MG63 (cell line): ENCODE data around the gene TBCD. TPM values are rescaled to one million over a fixed set of nuclear protein-coding genes. Genes with fewer than 3 reads are reported as not detected.
"Not testable (repeated sequence)": the region's sequence is repeated elsewhere in the genome, so short reads cannot be mapped to it uniquely, and the experiment has no call there.

Source experiments
- DNase-seq: peaks from one replicate; pipeline ENCODE4 v3.0.0-alpha.2; 2020
- H3K27me3 ChIP-seq: fragments of 250-450 bp; sonication (Bioruptor Pico); 2 replicates; pipeline ENCODE4 v1.5.1; 2020; ENCODE audit warnings: mild to moderate bottlenecking, moderate library complexity
- H3K36me3 ChIP-seq: fragments of 250-450 bp; sonication (Bioruptor Pico); 2 replicates; pipeline ENCODE4 v1.5.1; 2020; ENCODE audit warnings: mild to moderate bottlenecking, moderate library complexity
- H3K4me3 ChIP-seq: fragments of 250-450 bp; sonication (Bioruptor Pico); 2 replicates; pipeline ENCODE4 v1.5.1; 2020; ENCODE audit warnings: mild to moderate bottlenecking, moderate library complexity
- H3K9me3 ChIP-seq: fragments of 250-450 bp; sonication (Bioruptor Pico); 2 replicates; pipeline ENCODE4 v1.5.1; 2020; ENCODE audit warnings: mild to moderate bottlenecking, moderate library complexity
- total RNA-seq: library from RNA; depleted of rRNA; stranded (reverse); fragments of >200 nt; shearing (Covaris generic); gene quantifications from 2 replicates; pipeline ENCODE4 v1.2.3, GENCODE V29; 2014; ENCODE audit warnings: low replicate concordance

TBCD gene
- total RNA-seq, 1 experiment from 2014 or later = 73.6 TPM

DNA sequence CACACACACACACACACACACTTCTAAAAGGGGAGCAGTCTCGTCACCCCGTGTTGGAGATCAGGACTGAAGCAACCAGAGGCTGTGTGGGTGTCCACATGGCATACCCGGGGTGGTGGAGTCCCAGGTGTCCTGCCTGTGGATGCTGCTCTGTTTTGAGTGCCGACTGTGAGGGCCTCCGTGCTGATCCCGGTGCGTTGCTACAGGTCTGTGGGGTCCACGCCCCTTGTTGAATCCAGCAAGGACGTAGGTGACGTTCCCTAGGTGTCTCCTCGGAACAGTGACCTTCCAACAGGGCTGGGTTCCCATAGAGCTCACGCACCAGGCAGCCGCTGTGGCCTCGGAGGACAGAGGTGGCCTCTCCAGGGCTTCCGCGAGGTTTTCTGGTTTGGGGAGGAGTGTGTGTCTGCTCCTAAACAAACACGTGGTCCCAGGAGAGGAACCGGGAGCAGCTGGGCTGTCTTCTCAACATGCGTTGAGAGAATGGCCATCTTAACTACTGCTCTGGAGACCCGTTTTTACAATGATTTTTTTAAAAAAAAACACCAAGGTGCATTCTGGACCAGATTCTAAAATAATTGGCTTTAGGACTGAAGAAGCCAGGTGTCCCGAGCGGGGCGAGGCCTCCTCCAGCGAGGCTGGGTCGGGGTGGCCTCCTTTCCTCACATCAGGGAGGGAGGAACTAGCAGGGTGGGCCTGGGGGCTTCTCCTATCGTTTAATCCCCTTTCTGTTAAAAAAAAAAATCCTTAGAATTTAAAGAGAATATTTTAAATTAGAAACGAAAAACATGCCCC lies 188.6 kb downstream of the TBCD start:
- peaks cover 53% of the 10 kb centered on the region for H3K36me3 ChIP-seq
- no peak for DNase-seq
- H3K4me3 ChIP-seq = no peak overlapping the region
- H3K9me3 ChIP-seq = peaks cover 23% of the 10 kb centered on the region
- H3K27me3 ChIP-seq = no peaks in the 10 kb centered on the region

DNA sequence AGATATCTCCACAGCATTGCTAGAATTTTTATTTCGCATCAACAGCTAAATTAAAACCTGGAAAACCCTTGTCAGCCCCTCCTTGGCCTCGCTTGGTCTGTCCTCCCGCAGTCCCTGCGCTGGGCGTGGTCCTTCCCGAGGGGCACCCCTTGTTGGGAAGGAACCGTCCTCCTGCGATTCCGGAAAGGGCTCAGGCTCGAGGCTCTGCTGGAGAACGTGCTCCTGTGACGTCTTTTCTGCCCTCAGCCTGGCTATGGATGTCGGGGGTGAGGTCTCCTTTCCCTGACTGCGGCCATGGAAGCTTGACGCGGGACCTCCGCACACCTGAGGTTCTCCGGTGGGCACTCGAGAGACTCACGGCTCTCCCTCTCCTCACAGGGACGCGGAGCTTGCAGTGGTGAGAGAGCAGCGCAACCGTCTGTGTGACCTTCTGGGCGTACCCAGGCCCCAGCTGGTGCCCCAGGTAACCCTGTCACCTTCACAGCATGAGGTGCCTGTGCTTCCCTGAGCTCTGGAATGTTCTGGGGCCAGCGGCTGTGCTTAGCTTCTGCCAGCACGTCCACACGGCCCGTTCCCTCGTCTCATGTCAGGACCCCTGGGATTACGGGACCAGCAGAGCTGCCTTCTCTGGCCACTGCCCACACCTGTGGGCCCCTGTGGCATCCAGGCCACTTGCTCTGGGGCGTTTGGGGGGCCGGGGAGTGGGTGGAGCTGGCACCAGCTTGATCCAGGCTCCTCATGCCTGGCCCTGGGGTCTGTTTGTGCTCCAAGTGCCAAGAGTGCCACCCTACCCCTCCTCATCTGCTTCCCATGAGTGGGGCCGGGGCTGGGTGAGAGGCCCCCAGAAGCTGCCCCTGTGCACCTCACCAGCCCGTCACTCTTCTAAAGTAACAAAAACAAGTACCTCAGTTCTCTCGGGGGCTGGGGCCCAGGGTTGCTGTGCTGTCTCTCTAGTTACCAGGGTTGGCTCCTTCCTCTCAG lies 189.4 kb downstream of the TBCD start:
- DNase-seq = no peak
- Histone ChIP-seq H3K9me3 (peaks cover 30% of the 10 kb centered on the region), H3K36me3 (peaks cover 61% of the 10 kb centered on the region)

DNA sequence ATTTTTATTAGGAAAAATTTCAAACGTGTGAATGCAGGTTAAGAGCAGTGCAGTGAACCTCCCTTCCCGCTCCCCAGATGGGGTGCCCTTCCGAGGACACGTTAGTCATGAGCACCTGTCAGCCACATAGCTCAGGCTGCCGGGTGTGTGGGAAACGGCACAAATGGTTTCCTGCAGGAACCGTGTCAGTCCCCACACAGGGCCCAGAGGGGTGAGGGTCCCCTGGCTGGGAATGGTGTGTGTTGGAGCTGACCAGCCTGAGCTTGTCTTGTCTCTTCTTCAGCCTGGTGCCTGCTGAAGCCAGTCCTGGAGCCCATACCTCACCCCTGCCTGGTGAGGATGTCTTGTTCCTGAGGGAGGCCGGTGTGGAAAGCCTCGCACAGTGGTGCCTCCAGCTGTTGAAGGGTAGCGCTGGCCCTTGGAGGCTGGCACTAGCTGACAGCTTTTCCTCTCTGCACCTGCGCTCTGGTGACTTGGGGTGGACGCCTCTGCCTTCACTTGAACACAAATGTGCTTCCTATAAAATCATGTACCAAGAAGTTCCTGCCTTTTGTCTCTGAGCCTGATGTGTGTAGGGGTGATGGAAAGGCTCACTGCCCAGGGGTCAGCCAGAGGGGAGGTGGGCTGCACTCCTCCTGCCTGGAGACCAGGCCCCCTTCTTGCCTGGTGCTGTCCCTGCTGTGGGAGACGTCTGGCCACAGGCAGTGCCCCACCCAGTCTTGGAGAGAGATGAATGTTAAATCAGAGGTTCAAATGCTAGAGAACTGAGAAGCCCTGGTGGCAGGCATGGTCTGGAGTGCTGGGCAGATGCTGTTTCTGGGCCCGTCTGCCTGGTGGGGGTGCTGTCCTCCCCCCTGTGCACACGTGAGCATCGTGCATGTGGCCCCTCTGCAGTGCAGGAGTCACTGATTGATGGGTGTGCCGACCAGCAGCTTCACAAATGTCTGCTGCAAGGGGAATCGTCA lies 190.6 kb downstream of the TBCD start:
- H3K36me3 ChIP-seq = peaks cover 62% of the 10 kb centered on the region
- no peak overlapping the region for H3K4me3 ChIP-seq
- no peaks in the 10 kb centered on the region for H3K27me3 ChIP-seq
- H3K9me3 ChIP-seq = peaks cover 39% of the 10 kb centered on the region
- no peak for DNase-seq

More for the DNA sequence above, 189.4 kb downstream of the TBCD start:
- no peaks in the 10 kb centered on the region for H3K27me3 ChIP-seq
- H3K4me3 ChIP-seq = no peak overlapping the region

DNA sequence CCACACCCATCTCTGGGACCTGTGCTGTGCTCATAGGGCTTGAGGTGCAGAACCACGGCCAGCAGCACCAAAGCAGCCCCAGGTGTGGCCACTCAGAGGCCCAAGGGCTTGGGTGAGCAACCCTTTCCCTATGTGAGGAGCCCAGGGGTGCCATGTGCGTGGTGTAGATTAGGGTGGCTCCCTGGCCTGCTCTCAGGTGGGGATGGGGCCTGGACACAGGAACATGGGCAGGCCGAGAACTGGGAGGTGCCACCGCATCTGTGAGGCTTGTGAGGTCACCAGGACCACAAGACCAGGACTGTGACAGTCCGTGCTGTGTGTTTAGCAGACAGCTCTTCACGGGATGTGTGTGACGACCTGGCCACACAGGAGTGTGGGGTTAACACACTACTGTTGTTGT lies 191.5 kb downstream of the TBCD start:
- no peaks in the 10 kb centered on the region for H3K27me3 ChIP-seq
- H3K9me3 ChIP-seq = peaks cover 41% of the 10 kb centered on the region
- H3K36me3 ChIP-seq = peaks cover 61% of the 10 kb centered on the region
- no peak for DNase-seq
- no peak overlapping the region for H3K4me3 ChIP-seq

DNA sequence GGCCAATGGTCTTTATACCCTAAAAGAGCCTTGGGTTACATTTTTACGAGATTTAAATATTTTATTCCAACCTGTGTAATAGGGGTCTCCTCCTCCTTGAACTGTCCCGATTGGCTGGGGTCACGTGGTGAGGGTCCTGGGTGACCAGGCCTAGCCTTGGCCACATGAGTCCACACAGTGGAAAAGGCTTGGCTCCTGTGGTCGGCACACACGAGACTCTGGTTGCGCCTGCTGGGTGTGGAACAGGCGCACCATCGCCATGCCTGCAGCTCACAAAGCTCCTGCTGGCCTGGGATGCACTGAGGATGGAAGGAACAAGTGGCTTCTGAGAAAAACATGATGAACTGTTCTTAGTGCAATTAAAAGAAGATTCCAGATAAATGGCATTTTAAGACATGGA lies 191.9 kb downstream of the TBCD start:
- no peaks in the 10 kb centered on the region for H3K27me3 ChIP-seq
- H3K36me3 ChIP-seq = peaks cover 60% of the 10 kb centered on the region
- DNase-seq = no peak
- H3K4me3 ChIP-seq = no peak overlapping the region
- peaks cover 44% of the 10 kb centered on the region for H3K9me3 ChIP-seq

DNA sequence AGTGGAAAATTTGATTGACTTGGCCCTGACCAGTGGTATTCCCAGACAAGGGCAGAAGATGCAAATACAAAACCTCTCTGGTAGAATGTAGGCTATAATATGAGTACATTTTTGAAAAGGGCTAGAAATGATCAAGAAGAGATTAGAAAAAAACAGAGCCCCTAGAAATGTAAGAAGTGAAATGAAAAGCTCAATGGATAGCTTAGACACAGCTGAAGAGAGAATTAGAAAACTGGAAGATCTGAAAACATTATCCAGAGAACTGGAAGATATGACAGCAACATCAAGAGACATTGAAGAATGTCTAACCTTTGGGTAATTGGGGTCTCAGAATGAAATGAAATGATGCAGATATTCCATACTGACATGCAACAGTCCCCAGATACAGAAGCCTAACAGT lies 193.1 kb downstream of the TBCD start:
- H3K36me3 ChIP-seq = peaks cover 71% of the 10 kb centered on the region
- H3K4me3 ChIP-seq = no peak overlapping the region
- H3K27me3 ChIP-seq = no peaks in the 10 kb centered on the region
- DNase-seq = no peak
- H3K9me3 ChIP-seq = peaks cover 51% of the 10 kb centered on the region

DNA sequence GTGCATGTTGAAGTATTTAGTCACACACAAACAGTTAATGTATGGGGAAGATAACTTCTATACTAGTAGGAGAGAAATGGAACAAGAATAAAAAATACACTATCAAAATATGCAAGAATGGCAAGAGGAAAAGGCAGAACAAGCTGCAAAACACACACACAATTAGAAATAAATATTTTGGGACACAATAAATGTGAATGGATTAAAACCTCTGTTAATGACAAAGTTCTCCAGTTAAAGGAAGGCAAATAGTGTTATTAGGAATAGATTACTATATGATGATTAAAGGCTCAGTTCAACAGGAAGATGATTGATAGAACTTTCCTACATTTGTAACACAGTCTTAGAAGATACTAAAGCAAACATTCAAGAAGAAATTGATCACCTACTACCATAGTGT lies 194.2 kb downstream of the TBCD start:
- Histone ChIP-seq H3K4me3 (no peak overlapping the region), H3K27me3 (no peaks in the 10 kb centered on the region), H3K9me3 (peaks cover 55% of the 10 kb centered on the region), H3K36me3 (peaks cover 75% of the 10 kb centered on the region)
- DNase-seq = no peak

DNA sequence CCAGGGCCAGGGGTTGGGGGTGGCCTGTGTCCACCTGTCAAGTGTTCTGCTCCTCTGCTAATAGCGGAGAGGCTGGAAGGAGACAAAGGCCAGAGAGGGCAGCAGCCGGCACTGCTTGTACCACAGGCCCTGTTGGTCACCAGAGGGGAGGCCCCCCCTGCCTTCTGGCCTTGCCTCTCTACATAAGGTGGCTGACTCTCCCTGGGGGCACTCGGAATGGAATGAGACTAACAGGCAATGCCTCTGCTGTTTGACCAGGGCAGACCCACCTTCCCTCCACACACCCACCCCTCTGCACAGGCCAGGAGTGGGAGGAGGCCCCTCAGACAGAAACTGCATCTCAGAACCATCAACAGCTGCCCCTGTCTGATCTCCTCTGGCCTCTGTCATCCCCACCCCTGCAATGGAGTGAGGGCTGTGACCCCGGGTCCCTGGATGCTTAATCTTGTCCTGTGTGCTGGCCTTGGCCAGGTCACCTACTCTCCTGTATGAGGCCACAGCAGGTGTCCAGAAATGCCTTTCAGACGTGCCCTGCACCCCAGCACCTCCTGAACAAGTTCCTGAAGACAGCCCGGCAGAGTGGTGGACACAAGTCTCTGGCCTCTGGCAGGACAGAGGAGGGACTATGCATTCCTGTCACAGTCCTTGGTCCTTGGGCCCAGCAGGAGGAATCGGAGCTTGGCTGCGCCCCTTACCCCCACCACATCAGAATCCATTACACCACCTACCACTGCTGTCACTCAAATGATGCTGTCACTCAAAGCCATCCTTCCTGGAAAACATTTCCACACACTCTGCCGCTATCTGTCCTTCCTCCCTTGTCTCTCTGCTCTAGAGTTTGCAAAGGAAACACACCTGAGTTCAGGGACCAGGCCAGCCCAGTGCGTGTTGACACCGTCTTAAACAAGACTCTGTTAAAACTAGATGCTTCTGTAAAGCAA lies 195.5 kb downstream of the TBCD start:
- Histone ChIP-seq H3K4me3 (no peak overlapping the region), H3K27me3 (no peaks in the 10 kb centered on the region), H3K9me3 (peaks cover 64% of the 10 kb centered on the region), H3K36me3 (peaks cover 65% of the 10 kb centered on the region)
- DNase-seq = no peak

DNA sequence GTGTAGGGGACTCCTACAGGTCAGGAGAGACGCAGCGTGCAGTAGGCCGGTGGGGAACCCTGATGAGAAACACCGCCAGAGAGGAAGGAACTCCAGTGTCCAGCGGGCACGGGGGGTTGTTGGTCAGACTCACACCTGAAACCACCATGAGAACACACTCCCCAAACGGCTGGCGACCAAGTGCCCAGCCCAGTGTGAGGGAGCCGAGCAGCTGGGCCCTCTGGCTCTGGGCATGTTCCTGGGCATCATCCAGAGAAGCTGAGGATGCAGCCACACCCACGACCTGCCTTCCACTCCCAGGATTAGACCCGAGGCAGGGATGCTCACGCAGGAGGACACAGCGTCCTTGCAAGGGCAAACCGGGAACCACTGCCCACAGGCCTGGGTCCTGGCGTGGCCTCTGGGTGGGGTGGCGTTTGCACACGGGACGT lies 196.2 kb downstream of the TBCD start:
- no peaks in the 10 kb centered on the region for H3K27me3 ChIP-seq
- DNase-seq = no peak
- H3K4me3 ChIP-seq = no peak overlapping the region
- peaks cover 69% of the 10 kb centered on the region for H3K9me3 ChIP-seq
- peaks cover 59% of the 10 kb centered on the region for H3K36me3 ChIP-seq

DNA sequence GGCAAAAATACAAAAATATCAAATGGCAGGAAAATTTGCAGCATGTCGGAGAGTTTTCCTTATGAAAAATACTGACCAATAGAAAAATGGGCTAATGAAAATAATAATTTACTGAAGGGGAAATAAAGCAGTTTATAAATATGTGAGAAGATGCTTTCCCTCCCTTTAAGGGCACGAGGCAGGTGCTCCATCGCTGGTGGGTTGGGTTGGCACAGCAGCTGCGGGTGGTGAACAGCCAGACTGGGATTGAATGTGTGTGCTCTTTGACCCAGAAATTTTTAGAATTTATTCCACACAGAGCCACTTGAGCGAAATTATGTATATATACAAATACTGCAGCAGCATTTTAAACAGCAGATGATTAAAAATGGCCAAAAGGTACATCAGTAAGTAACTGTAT lies 197.1 kb downstream of the TBCD start:
- DNase-seq = no peak
- Histone ChIP-seq H3K36me3 (peaks cover 50% of the 10 kb centered on the region), H3K9me3 (peaks cover 62% of the 10 kb centered on the region), H3K4me3 (no peak overlapping the region), H3K27me3 (no peaks in the 10 kb centered on the region)

DNA sequence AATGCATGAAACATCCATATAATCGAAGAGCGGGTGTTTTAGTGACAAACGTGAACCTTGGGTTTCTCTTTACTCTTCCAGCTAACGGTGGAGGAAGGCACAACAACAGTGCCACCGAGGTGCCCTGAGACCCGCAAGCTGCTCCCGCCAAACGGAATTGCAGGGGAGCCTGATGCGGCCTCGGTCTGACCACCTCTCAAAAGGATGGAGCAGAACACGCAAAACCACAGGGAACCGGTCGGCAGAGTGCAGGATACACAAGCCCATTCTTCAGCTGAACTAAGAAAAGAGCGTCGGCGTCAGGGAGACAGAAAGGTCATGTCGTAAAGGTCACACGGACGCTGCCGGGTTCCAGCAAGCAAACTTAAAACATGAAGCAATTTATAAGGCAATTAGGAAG lies 197.5 kb downstream of the TBCD start:
- H3K9me3 ChIP-seq = peaks cover 58% of the 10 kb centered on the region
- H3K4me3 ChIP-seq = no peak overlapping the region
- H3K27me3 ChIP-seq = no peaks in the 10 kb centered on the region
- H3K36me3 ChIP-seq = peaks cover 46% of the 10 kb centered on the region
- DNase-seq = no peak

DNA sequence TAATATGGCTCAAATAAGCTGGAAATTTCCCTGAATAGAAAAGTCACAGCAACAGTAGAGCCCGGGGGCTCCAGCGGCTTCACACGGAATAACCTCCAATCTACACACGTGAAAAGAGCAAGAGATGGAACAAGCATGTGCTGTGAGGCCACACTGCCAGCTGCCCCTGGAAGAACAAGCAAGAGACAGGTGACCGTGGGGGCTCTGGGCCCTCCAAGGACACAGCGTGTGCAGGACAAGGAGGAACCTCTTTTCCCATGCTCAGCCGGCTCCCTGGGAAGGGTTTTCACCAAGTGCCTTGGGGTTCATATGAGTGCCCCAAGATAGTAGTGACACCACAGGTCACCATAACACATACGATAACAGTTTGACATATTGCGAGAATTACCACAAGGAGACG lies 198.1 kb downstream of the TBCD start:
- no peak for DNase-seq
- Histone ChIP-seq H3K36me3 (peaks cover 40% of the 10 kb centered on the region), H3K27me3 (no peaks in the 10 kb centered on the region), H3K4me3 (no peak overlapping the region), H3K9me3 (peaks cover 57% of the 10 kb centered on the region)

DNA sequence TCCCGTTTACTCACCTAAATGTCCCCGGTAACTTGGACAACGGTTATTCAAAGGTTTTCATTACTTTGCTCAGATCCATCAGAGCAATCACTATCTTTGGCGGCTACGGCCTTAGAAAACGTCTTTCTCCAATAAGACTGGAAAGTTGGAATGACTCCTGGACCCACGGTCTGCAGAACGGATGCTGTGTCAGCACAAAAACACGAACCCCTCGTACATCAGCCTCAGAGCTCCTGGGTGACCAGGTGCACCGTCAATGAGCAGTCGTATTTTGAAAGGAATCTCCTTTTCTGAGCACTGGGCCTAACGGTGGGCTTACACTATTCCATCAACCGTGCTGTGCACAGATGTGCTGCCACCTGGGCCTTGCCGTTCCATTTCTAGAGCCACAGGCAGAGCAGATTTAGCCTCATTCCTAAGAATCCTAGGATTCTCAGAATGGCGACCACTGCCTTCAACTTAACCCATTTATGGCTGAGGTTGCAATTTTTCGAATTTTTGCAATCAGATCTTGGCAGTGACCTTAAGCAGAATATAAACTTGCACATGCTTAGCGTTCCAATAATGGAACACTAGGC lies 198.7 kb downstream of the TBCD start:
- no peaks in the 10 kb centered on the region for H3K27me3 ChIP-seq
- peaks cover 55% of the 10 kb centered on the region for H3K9me3 ChIP-seq
- DNase-seq = no peak
- H3K36me3 ChIP-seq = peaks cover 34% of the 10 kb centered on the region
- no peak overlapping the region for H3K4me3 ChIP-seq

DNA sequence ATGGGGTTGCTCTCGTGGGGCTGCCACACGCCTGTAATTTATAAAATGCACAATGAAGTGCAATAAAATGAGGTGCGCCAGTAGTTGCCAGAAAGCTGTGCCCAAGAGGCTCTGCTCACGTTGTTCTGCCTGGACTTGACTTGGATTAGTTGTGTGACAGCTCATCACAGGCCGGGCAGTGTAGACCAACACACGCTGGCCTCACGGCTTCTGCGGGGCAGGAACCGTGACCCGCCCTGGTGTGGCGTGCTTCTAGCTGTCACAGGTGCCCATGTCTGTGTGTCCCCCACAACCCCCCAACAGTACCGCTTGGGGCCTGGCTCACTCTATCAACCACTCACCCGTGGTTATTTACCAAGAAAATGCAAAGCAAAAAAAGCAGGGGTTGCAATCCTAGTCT lies 200.2 kb downstream of the TBCD start:
- Histone ChIP-seq H3K4me3 (no peak overlapping the region), H3K27me3 (no peaks in the 10 kb centered on the region), H3K36me3 (peaks cover 26% of the 10 kb centered on the region), H3K9me3 (peaks cover 45% of the 10 kb centered on the region)
- DNase-seq = no peak

DNA sequence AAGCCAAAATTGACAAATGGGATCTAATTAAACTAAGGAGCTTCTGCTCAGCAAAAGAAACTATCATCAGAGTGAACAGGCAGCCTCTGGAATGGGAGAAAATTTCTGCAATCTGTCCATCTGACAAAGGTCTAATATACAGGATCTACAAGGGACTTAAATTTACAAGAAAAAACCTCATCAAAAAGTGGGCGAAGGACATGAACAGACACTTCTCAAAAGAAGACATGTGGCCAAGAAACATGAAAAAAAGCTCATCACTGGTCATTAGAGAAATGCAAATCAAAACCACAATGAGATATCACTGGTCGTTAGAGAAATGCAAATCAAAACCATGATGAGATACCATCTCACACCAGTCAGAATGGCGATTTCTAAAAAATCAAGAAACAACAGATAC lies 203.2 kb downstream of the TBCD start:
- H3K9me3 ChIP-seq = peaks cover 29% of the 10 kb centered on the region
- H3K27me3 ChIP-seq, H3K36me3 ChIP-seq, H3K4me3 ChIP-seq, DNase-seq: not testable (repeated sequence)
